NCI-H2081 (cell line): ENCODE results near the gene SLC6A20.

Experiments used
- DNase-seq, 2 experiments: peaks; one replicate each; lab custom pipeline; 2025; lab: John Stamatoyannopoulos, UW

SLC6A20 gene

DNA sequence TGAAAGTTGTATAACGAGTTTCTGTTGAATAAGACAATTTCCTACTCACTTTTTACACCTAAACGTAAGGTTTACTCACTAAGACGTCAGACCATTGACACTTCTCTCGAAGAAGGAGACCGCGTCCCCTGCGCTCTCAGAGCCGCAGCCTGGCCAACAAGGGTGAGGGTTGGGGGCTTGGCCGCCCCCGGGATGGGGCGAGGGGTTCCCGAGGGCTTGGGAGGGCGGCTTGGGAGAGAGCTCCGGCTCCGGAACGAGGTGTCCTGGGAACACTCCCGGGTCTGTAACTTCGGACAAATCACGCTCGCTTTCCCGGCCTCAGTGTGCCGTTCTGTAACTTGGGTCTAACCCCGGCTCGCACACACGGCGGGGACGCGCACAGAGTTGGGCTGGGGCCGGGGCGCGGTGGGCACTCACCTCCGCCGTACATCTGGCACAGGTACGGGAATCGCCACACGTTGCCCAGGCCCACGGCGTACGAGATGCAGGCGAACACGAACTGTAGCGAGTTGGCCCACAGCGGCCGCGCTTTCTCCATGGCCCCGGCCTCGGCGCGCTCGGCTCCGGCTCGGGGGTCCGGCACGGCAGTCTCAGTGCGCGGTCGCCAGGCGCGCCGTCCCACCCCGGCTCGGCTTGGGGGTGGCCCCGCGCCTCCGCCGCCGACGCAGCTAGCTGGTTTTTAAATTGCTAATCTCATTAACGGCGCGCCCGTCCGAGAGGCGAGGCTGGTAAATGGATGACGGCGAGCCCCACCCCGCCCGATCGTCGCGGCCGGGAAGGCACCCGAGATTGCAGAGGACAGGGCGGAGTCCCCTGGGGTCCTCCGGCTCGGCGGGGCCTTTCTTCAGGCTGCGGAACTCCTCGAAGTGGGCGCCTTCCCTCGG, at the start of gene SLC6A20:
SLC6A20 (minus strand) TSS at position 655 of the 884 bp plus-strand sequence; CDS start at position 538, 117 bp downstream.
- no peak for DNase-seq

DNA sequence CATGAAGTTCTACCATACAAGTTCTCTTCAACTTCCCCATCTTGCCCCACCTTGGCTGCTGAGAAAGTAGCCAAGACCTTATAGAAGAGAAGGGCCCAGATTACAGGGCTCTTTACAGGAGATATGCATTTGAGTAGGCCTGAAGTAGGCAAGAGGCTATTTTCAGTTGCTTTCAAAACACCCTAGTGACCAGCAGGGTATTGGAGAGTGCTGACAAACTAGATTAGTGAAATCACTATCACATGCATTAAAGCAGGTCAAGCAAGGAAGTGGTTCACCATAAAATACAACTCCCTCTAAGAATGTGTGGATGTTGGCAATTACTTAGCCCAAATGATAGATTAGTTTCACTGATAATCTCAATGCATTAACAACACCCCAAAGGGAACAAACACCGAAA, 48.3 kb upstream of the SLC6A20 start:
- DNase-seq = no peak

- no peak for DNase-seq
These were observed 46.7 kb upstream of the SLC6A20 start for GRCh38 chr3:45842851-45843625.

DNA sequence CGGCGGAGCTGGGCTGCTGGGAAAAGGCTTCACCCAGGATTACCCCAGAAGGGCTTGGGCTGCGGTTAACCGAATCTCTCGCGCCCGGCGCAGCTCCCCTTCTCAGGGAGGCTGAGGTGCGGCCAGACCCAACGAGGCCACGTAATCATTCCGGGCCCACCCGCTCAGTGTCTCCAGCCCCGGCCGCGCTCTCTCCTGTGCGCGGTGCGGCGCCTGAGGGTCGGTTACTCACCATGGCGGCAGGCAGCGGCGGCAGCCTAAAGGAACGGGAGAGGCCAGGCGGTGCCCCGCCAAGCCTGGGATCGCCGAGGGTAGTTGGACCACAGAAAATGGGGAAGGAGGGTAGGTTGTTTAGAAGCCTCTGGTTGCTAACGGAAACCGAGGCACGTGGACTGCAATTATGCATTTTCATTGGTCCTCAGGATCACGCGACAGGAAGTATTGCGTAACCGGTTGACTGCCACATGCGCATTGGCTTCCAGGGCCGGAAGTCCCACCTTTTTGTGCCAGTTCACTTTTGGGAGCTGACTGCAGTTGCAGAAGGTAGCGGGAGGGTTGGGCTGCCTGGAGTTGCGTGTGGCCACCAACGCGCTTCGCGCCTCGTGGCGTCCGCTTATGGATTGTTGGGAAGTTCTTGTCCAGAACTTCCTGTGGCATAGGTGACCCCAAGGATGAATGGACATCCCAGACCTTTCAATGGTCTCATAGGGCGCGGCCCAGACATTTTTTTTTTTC, 45.6 kb upstream of the SLC6A20 start, which contains the start of gene LZTFL1:
LZTFL1 (minus strand) TSS at position 363 of the 735 bp plus-strand sequence; CDS start at position 235, 128 bp downstream.
- DNase-seq = peak; percentile 87 to 95

- no peak for DNase-seq
These were observed 45.1 kb upstream of the SLC6A20 start for GRCh38 chr3:45841420-45841756.

- no peak for DNase-seq
These were observed 42.1 kb upstream of the SLC6A20 start for GRCh38 chr3:45838466-45838865.

DNA sequence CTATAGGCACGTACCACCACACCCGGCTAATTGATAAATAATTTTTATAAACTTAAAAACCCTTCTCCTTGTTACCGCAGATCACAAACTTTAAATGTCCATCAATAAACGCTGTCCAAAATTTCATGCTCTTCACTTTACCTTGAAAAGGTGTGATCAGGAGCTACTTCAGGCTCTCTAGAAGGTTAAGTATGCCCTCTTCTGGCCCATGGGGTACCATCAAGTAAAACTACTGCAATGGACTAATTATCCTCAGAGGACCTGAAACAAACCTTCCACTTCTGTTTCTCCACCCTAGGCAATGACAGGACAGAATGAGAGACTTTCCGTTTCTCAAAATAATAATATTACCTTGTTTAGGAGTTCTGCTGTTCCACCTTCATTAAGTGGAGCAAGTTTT, 36.4 kb upstream of the SLC6A20 start:
- DNase-seq = peak in 1 of 2 experiments; percentile 33

GRCh38 chr3:45830121-45830520, 33.8 kb upstream of the SLC6A20 start:
- DNase-seq = no peak

- no peak for DNase-seq
These were observed 30.6 kb upstream of the SLC6A20 start for GRCh38 chr3:45826908-45827307.

DNA sequence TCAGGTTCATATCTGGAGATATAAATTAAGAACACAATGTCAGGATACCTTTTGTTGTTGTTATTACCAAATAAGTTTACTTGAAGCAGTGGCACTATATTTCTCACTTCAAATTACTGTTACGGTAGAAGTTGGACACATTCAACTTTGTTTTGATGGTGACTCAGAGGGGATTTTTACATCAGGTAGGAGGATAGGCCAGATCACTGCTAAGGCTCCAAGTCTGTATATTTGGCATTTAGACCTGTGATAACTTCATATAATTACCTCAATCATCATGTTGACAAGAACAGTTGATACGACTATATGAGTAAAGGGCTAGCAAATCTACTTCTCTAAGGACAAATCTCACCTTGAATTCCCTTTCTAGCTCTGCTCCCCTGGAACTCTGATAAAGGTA, 30.0 kb upstream of the SLC6A20 start:
- no peak for DNase-seq

GRCh38 chr3:45821127-45821526, 24.8 kb upstream of the SLC6A20 start:
- no peak for DNase-seq

DNA sequence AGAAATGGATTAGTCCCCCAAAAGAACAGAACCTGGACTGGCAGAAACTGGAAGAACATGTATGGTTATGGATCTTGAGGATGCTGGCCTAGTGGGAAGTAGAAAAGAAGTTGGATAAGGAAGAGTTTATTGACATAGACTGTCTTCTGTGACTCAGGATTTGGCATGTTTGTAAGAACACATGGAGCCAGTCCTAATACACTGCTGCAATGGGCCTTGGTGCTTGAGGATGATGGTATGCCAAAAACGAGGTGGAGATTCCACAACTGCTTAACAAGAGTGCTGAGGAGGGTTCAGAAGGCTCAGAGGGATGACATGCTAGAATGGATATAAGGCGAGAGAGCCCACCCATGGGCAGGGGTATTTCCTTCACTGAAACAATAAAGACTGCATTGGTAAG, 23.2 kb upstream of the SLC6A20 start:
- DNase-seq = no peak

DNA sequence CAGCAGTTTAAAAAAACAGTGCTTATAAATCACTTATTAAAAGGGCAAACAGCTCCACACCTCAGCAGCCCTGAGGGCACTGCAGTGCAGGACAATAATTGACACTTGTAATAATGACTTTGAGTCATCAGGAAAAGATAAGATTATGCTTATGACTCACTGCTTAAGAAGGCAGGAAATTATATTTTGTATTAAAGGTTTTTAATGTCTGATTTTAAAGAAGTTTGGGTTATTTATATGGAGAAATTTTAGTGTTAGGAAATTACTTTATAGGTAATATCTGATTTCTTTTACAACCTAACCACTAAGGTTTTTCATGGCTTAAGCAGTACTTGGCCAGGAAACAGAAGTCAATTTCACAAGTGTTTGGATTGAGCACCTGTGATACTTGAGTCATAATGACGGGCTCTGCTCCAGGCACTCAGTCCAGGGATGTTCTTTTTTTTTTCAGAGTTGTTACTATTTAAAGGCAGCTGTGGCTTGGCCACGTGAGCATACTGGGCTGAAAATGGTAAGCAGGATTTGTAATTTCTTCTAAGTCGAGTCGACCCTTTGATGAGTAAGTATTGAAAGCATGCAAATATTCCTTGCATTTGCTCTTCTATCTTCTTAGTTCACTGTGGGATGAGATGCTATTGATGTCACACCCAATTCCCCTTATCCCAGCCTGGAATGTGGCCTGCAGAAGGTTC, 21.6 kb upstream of the SLC6A20 start:
- DNase-seq = peak in 1 of 2 experiments; percentile 43

DNA sequence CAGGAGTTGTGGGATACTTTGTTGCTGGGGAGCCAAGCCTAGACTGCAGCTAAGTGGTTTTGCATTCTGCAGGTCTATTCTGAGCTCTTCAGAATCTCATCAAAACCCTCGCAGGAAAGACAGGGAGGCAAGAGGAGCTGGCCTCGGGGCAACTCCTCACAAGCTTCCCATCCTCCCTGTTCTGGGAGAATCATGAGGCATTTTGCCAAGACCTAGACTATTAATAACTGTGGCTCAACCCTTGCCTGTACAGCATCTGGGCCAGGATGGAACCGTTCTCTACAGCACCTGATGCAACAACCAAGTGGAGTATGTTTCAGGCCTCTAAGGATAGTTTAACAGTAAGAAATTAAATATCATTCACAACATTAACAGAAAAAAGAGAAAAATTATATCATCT, 20.2 kb upstream of the SLC6A20 start:
- DNase-seq = peak in 1 of 2 experiments; percentile 7

GRCh38 chr3:45814322-45814721, 18.0 kb upstream of the SLC6A20 start:
- DNase-seq = no peak

- peak; percentile 29 to 66 for DNase-seq
These were observed 11.6 kb upstream of the SLC6A20 start for GRCh38 chr3:45807681-45808540.

GRCh38 chr3:45807133-45807532, 10.8 kb upstream of the SLC6A20 start:
- peak in 1 of 2 experiments; percentile 33 for DNase-seq

DNA sequence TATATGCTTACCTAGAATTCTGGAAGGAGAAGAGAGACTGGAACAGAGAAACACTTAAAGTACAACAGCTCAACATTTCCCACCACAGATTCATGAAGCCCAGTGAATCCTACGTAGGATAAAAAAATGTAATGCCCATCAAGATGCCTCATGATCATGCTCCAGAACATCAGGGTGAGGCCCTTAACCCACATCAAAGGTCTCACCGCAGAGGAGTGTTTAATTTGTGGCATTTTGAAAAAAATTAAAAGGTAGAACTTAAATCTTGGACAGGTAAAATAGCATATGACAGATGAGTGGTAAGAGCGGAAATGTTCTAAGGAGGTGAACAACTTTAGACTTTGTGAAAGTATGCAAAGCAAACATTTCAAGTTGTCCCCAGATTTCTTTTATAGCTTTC, 9.7 kb upstream of the SLC6A20 start:
- no peak for DNase-seq

DNA sequence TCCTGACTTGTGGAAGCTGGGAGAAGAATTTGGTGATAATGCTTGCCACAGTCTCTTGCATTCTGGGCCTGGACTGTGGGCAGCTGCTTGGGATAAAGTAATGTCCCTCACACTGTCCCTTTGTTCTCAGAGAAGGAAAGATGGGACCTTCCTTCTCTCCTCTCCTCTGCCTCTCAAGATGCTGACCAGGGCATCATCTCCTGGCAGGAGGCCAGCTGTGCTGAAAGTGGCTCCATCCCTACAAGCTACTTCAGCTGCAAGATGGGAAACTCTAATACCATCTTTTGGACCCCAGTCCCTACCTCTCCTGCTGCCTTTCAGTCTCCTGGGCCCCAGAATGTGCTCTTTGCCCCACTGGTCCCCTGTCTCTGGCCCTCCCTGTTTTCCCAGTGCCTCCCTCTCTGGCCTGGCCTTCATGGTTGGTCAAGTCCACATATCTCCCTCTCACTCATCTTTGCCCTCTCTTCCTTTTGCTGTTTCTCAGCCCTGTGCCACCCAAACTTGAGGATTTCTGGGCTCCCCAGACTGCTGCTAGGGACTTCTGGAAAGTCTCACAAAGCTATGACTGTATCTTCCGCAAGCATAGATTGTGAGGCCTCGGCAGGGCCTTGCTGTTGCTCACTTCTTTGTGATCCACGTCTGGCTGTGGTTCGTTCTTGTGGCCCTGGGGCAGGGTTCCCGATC, 7.1 kb upstream of the SLC6A20 start:
- DNase-seq = no peak

- no peak for DNase-seq
These were observed 5.8 kb upstream of the SLC6A20 start for GRCh38 chr3:45802146-45802545.
